HG03521 (cell line): ENCODE data around the gene RAB43.

Experiments
- ATAC-seq: cut with Tn5 transposase; IDR thresholded peaks from one replicate; pipeline ENCODE4 v1.9.1; 2021; ENCODE audit warnings: mild to moderate bottlenecking, moderate library complexity; ENCODE audit not compliant: unreplicated experiment

Gene RAB43

DNA sequence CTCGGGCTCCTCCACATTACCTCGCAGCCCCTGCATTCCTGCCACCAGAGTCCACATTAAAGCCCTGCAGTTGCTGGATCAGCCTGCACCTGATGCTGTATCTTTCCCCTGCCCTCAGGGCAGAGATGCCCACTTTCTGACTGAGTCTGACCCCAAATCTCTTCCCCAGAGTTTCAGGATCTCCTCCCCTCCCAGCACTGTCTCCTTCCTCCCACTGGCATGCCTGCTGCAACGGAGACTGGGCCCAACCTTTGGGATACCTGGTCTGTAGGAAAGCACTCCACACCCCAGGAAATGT, 81.6 kb downstream of the RAB43 start:
- no peak for ATAC-seq

DNA sequence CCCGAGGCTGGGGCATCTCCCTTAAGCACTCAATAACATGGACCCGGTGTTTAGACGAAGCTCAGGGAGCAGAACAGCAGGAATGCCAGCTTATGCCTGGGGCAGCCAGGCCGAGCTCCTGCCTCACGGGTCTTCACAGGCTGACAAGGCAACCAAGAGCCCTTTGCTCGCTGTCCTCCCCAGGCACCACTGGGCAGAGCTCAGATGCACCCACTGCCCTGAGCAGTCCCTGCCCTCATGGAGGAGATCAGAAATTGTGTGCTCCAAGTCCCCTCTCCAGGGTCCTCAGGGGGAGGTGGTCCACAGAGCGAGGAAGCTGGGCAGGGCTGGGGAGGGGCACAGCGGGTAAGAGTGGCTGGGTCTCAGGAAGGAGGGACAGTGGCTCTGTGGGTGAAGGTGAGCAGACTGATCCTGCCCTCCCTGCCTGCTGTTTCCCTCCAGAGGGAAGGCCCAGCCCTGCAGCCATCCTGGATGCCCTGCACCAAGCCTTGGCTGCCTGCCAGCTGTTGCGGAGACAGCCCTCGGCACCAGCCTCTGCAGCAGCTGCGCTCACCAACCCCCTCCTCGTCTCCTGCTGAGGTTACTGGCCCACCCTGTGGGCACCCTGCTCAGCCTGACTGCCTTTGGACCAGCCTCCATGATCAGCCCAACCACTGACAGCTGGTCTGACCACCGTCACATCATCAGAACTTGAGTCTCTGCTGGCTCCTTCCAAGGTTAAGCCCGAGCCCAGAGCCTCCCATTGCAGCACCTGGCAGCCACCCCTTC, 82.1 kb downstream of the RAB43 start:
- ATAC-seq: no peak

DNA sequence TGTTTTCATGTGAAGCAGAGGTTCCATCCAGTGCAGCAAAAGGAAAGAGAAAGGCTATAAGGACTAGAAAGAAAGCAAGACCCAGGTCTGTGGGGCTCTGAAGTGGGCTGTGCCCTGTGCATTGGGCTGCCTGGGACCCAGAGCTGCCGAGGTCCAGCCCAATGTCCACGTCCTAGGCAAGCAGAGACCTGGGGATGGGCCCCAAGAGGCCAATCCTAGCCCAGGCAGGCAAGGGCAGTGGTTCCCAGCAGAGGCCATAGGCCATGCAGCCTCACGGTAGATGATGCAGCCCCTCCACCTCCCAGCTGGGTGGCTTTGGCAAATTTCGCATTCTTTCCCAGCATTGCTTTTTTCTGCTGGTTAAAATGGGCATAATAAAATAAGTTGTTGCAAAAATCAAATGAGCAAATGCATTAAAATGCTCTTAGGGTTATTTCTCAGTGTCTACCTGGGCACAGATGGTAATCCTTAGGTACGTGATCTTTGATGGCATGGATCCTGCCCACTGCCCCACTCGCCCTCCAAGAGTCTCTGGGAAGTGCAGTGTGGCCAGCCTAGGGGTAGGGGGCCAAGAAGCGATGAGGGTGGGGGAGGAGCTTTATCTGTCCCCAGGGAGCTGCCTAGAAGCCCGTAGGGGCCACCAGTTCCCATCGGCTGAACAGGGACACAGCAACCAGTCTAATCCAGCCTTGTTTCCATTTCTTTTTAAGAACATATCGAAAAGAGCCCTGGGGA, 83.3 kb downstream of the RAB43 start:
- no peak for ATAC-seq
